PC-3 (cell line): ENCODE measurements around the gene JAZF1. TPM values are rescaled to one million over a fixed set of nuclear protein-coding genes. Genes with fewer than 3 reads are reported as not detected.

Experiments
- ATAC-seq: fragments of 200-7000 bp; cut with Tn5 transposase; 2 replicates; pipeline ENCODE4 v1.9.1; 2020; ENCODE audit warnings: mild to moderate bottlenecking, moderate library complexity
- BruUV-seq: library from RNA; stranded (reverse); fragments of 400-500 nt; replicated peaks from 2 replicates; lab custom pipeline; 2021; lab: Mats Ljungman, UMichigan
- CTCF ChIA-PET: fragments of 300-600 bp; sonication (Branson Sonifier 250); formaldehyde crosslinking; loops from one replicate; lab custom pipeline; 2022; ENCODE audit warnings: antibody characterized with exemption; lab: Charles Lee
- POLR2A ChIA-PET: fragments of 300-600 bp; sonication (Branson Sonifier 250); formaldehyde crosslinking; loops from one replicate; lab custom pipeline; 2022; ENCODE audit warnings: antibody characterized with exemption; ENCODE audit not compliant: unreplicated experiment; lab: Charles Lee
- DNase-seq: peaks from one replicate; pipeline ENCODE4 v3.0.0-alpha.2; 2015
- H2AFZ ChIP-seq: fragments of 300-600 bp; sonication (generic); 2 replicates; pipeline ENCODE4 v1.6.0; 2016; ENCODE audit warnings: antibody characterized with exemption, low read length
- H3F3A ChIP-seq: fragments of 300-600 bp; sonication (generic); one replicate; pipeline ENCODE4 v1.6.0; 2017; ENCODE audit warnings: antibody characterized with exemption, low read length, control low read depth, mild to moderate bottlenecking; ENCODE audit not compliant: unreplicated experiment
- H3K27ac ChIP-seq: fragments of 300-600 bp; sonication (generic); 2 replicates; pipeline ENCODE4 v1.5.1; 2016; ENCODE audit warnings: mild to moderate bottlenecking, low read length
- H3K27me3 ChIP-seq: fragments of 300-600 bp; sonication (generic); 2 replicates; pipeline ENCODE4 v1.6.1; 2016; ENCODE audit warnings: low read length, mixed read lengths
- H3K36me3 ChIP-seq: fragments of 300-600 bp; sonication (generic); 2 replicates; pipeline ENCODE4 v1.6.1; 2016; ENCODE audit warnings: low read depth, mixed run types, low read length, mixed read lengths
- H3K4me1 ChIP-seq: fragments of 300-600 bp; sonication (generic); 2 replicates; pipeline ENCODE4 v1.5.1; 2016; ENCODE audit warnings: low read length; ENCODE audit not compliant: insufficient read depth
- H3K4me2 ChIP-seq: fragments of 300-600 bp; sonication (generic); 2 replicates; pipeline ENCODE4 v1.6.0; 2016; ENCODE audit warnings: low read length
- H3K4me3 ChIP-seq: fragments of 300-600 bp; sonication (generic); 2 replicates; pipeline ENCODE4 v1.5.1; 2016; ENCODE audit warnings: mild to moderate bottlenecking, low read length, mixed read lengths
- H3K79me2 ChIP-seq: fragments of 300-600 bp; sonication (generic); 2 replicates; pipeline ENCODE4 v1.6.1; 2017; ENCODE audit warnings: low read length, mixed read lengths
- H3K9ac ChIP-seq: fragments of 300-600 bp; sonication (generic); 2 replicates; pipeline ENCODE4 v1.6.0; 2016; ENCODE audit warnings: mild to moderate bottlenecking, low read length
- H3K9me2 ChIP-seq: fragments of 300-600 bp; sonication (generic); replicated peaks from 2 replicates; pipeline ENCODE4 v1.6.1; 2016; ENCODE audit warnings: mixed run types, low read length, mixed read lengths
- H3K9me3 ChIP-seq: fragments of 300-600 bp; sonication (generic); 2 replicates; pipeline ENCODE4 v1.6.1; 2016; ENCODE audit warnings: low read length, mixed read lengths
- H4K20me1 ChIP-seq: fragments of 300-600 bp; sonication (generic); 2 replicates; pipeline ENCODE4 v1.6.1; 2016; ENCODE audit warnings: low read length, mixed read lengths
- CTCF ChIP-seq: fragments of 300-600 bp; sonication (generic); conservative IDR thresholded peaks from 2 replicates; pipeline ENCODE4 v1.5.1; 2017; ENCODE audit warnings: antibody characterized with exemption, low read depth, mild to moderate bottlenecking, low read length
- EZH2 ChIP-seq: fragments of 300-600 bp; sonication (generic); IDR thresholded peaks from one replicate; pipeline ENCODE4 v1.6.1; 2017; ENCODE audit warnings: antibody characterized with exemption, mild to moderate bottlenecking, low read length; ENCODE audit not compliant: unreplicated experiment
- EZH2phosphoT487 ChIP-seq: fragments of 300-600 bp; sonication (generic); IDR thresholded peaks from 2 replicates; pipeline ENCODE4 v1.6.1; 2018; ENCODE audit warnings: mild to moderate bottlenecking, antibody characterized with exemption, low read length, borderline replicate concordance
- intact Hi-C: fragments of 100-400 bp; cut with micrococcal nuclease; formaldehyde crosslinking; loops from 2 replicates; pipeline ENCODE4 v1.9.0; 2023
- total RNA-seq: library from RNA; depleted of rRNA; stranded (reverse); fragments of >200 nt; gene quantifications from 2 replicates; pipeline ENCODE4 v1.2.3, GENCODE V29; 2014

JAZF1 gene
- total RNA-seq, 1 experiment from 2014 or later, result 2.3 TPM

- H3K4me2 ChIP-seq, result no peak overlapping the region
- CTCF ChIA-PET, result no interaction called here
- no peaks in the 10 kb centered on the region; the same call in 1 of the 2 replicates for H3K36me3 ChIP-seq
- no peaks in the 10 kb centered on the region for H3K9me3 ChIP-seq
- TF ChIP-seq EZH2 (no peak), CTCF (no peak), EZH2phosphoT487 (no peak)
- peaks cover 9% of the 10 kb centered on the region for H3K4me1 ChIP-seq
- DNase-seq (no peak), ATAC-seq (no peak)
- H3K9ac ChIP-seq, result no peak overlapping the region
- intact Hi-C loops, result no loop called here
- no peaks in the 10 kb centered on the region for H4K20me1 ChIP-seq
- H3K4me3 ChIP-seq, result no peak overlapping the region
- POLR2A ChIA-PET, result no interaction called here
- H2AFZ ChIP-seq, result no peak overlapping the region
- no peak overlapping the region for H3K27ac ChIP-seq
- BruUV-seq, result no TSS peak
- H3K79me2 ChIP-seq, result no peaks in the 10 kb centered on the region
- no peaks in the 10 kb centered on the region for H3K27me3 ChIP-seq
- H3F3A ChIP-seq, result no peaks in the 10 kb centered on the region
- H3K9me2 ChIP-seq, result no peaks in the 10 kb centered on the region
Measured at GRCh38 chr7:27812706-27813105, 367.9 kb downstream of the JAZF1 start.

- TF ChIP-seq EZH2 (no peak), EZH2phosphoT487 (no peak), CTCF (no peak)
- Histone ChIP-seq H4K20me1 (no peaks in the 10 kb centered on the region), H3K4me1 (peaks cover 9% of the 10 kb centered on the region), H3F3A (no peaks in the 10 kb centered on the region), H3K9me2 (no peaks in the 10 kb centered on the region), H3K9ac (no peak overlapping the region), H3K36me3 (no peaks in the 10 kb centered on the region; the same call in 1 of the 2 replicates), H2AFZ (no peak overlapping the region), H3K4me3 (no peak overlapping the region), H3K4me2 (no peak overlapping the region), H3K9me3 (no peaks in the 10 kb centered on the region), H3K79me2 (no peaks in the 10 kb centered on the region), H3K27ac (no peak overlapping the region), H3K27me3 (no peaks in the 10 kb centered on the region)
- POLR2A ChIA-PET, result no interaction called here
- intact Hi-C loops, result no loop called here
- DNase-seq (no peak), ATAC-seq (no peak)
- CTCF ChIA-PET, result no interaction called here
- BruUV-seq, result no TSS peak
Measured at GRCh38 chr7:27810186-27810585, 370.4 kb downstream of the JAZF1 start.

GRCh38 chr7:27808626-27809025, 372.0 kb downstream of the JAZF1 start:
- ChIA-PET POLR2A (no interaction called here), CTCF (no interaction called here)
- intact Hi-C loops, result no loop called here
- TF ChIP-seq EZH2phosphoT487 (no peak), EZH2 (no peak), CTCF (no peak)
- peaks cover 9% of the 10 kb centered on the region for H3K4me1 ChIP-seq
- no peak overlapping the region for H3K4me3 ChIP-seq
- no peaks in the 10 kb centered on the region for H3K9me3 ChIP-seq
- no peak overlapping the region for H2AFZ ChIP-seq
- H3K36me3 ChIP-seq, result no peaks in the 10 kb centered on the region; the same call in 1 of the 2 replicates
- no peak overlapping the region for H3K27ac ChIP-seq
- no peak overlapping the region for H3K4me2 ChIP-seq
- H3K79me2 ChIP-seq, result no peaks in the 10 kb centered on the region
- DNase-seq (peak; percentile 28), ATAC-seq (peak; percentile 45; the same call in 1 of the 2 replicates)
- H3F3A ChIP-seq, result no peaks in the 10 kb centered on the region
- no peaks in the 10 kb centered on the region for H3K27me3 ChIP-seq
- H3K9me2 ChIP-seq, result no peaks in the 10 kb centered on the region
- H4K20me1 ChIP-seq, result no peaks in the 10 kb centered on the region
- no peak overlapping the region for H3K9ac ChIP-seq
- TSS peak; percentile 5 for BruUV-seq
